ENCODE measurements around the gene ABCA13.

ABCA13 gene

GRCh38 chr7:48168159-48168558 is 3.1 kb upstream of the ABCA13 start:
- POLR2A ChIA-PET = no interaction called here
- TF ChIP-seq CTCF (IDR thresholded peaks at IDR 0.05; ENCODE audit: insufficient read depth, low read length, missing control alignments) = no peak
- H3K4me3 ChIP-seq (ENCODE audit: low read depth, low read length) = no peak overlapping the region
- CTCF ChIA-PET = interaction anchor here (0.9 to 1.2 kb wide), 3 partner anchors 14 to 131 kb away, joined by 3 to 4 read pairs (median 4); no protein-coding TSS in a partner anchor
- no peak for DNase-seq (ENCODE audit: low read depth, low spot score)

GRCh38 chr7:48170506-48170905 is 752 bp upstream of the ABCA13 start:
- H3K4me3 ChIP-seq (ENCODE audit: low read depth, low read length) = no peak overlapping the region
- CTCF ChIA-PET = interaction anchor here (3.2 kb wide), 1 partner anchor 15 kb away, joined by 9 read pairs; no protein-coding TSS in a partner anchor
- no peak for TF ChIP-seq CTCF (IDR thresholded peaks at IDR 0.05; ENCODE audit: insufficient read depth, low read length, missing control alignments)
- DNase-seq (ENCODE audit: low read depth, low spot score) = no peak
- POLR2A ChIA-PET = no interaction called here

GRCh38 chr7:48173313-48173712 is 2.1 kb downstream of the ABCA13 start:
- no peak for TF ChIP-seq CTCF (IDR thresholded peaks at IDR 0.05; ENCODE audit: insufficient read depth, low read length, missing control alignments)
- POLR2A ChIA-PET = no interaction called here
- no peak overlapping the region for H3K4me3 ChIP-seq (ENCODE audit: low read depth, low read length)
- no peak for DNase-seq (ENCODE audit: low read depth, low spot score)
- CTCF ChIA-PET = interaction anchor here (1.1 to 3.1 kb wide), 3 partner anchors 15 to 19 kb away, joined by 3 to 10 read pairs (median 3); no protein-coding TSS in a partner anchor

GRCh38 chr7:48173756-48174382 is 2.6 kb downstream of the ABCA13 start:
- no peak for TF ChIP-seq CTCF (IDR thresholded peaks at IDR 0.05; ENCODE audit: insufficient read depth, low read length, missing control alignments)
- H3K4me3 ChIP-seq (ENCODE audit: low read depth, low read length) = no peak overlapping the region
- POLR2A ChIA-PET = no interaction called here
- CTCF ChIA-PET = interaction anchor here (1.0 to 3.1 kb wide), 6 partner anchors 11 to 182 kb away, joined by 3 to 10 read pairs (median 3); no protein-coding TSS in a partner anchor
- DNase-seq (ENCODE audit: low read depth, low spot score) = no peak

- ChIA-PET POLR2A (no interaction called here), CTCF (interaction anchor here (1.1 to 3.1 kb wide), 2 partner anchors 10 to 21 kb away, joined by 3 to 10 read pairs; no protein-coding TSS in a partner anchor)
- no peak for TF ChIP-seq CTCF (IDR thresholded peaks at IDR 0.05; ENCODE audit: insufficient read depth, low read length, missing control alignments)
- H3K4me3 ChIP-seq (ENCODE audit: low read depth, low read length) = no peak overlapping the region
- DNase-seq (ENCODE audit: low read depth, low spot score) = no peak
Observed at GRCh38 chr7:48175019-48175418, 3.8 kb downstream of the ABCA13 start.

GRCh38 chr7:48176356-48176893 is 5.2 kb downstream of the ABCA13 start:
- DNase-seq (ENCODE audit: low read depth, low spot score) = no peak
- CTCF ChIA-PET = interaction anchor here (1.1 kb wide), 1 partner anchor 10 kb away, joined by 5 read pairs; no protein-coding TSS in a partner anchor
- POLR2A ChIA-PET = no interaction called here
- TF ChIP-seq CTCF (IDR thresholded peaks at IDR 0.05; ENCODE audit: insufficient read depth, low read length, missing control alignments) = no peak
- H3K4me3 ChIP-seq (ENCODE audit: low read depth, low read length) = no peak overlapping the region
